HL-60 (cell line): Measurements from ENCODE around the gene NOXO1.

ENCODE experiments used
- DNase-seq, 2 experiments: peaks; one replicate each; pipeline ENCODE4 v3.0.0-alpha.2; 2010 to 2020; ENCODE audit warnings: low read depth in 1 of 2, low spot score in 1 of 2
- H3K27ac ChIP-seq: fragments of 250-450 bp; sonication (Bioruptor Pico); replicated peaks from 2 replicates; pipeline ENCODE4 v1.5.1; 2020; ENCODE audit warnings: mild to moderate bottlenecking, moderate library complexity
- H3K27me3 ChIP-seq: fragments of 250-450 bp; sonication (Bioruptor Pico); 2 replicates; pipeline ENCODE4 v1.5.1; 2021; ENCODE audit warnings: mild to moderate bottlenecking, moderate library complexity; ENCODE audit not compliant: insufficient read depth, poor library complexity, severe bottlenecking
- H3K4me3 ChIP-seq: replicated peaks from 2 replicates; pipeline ENCODE4 v1.5.1; 2011; ENCODE audit warnings: mild to moderate bottlenecking, control low read depth, low read length; ENCODE audit not compliant: insufficient read depth
- GABPA ChIP-seq: IDR thresholded peaks from 2 replicates; pipeline ENCODE4 v1.6.1; 2012; ENCODE audit warnings: low read depth
- POLR2AphosphoS5 ChIP-seq: IDR thresholded peaks from 2 replicates; pipeline ENCODE4 v1.6.1; 2012; ENCODE audit warnings: low read depth
- SPI1 ChIP-seq: IDR thresholded peaks from 2 replicates; pipeline ENCODE4 v1.6.1; 2012; ENCODE audit warnings: low read depth, mild to moderate bottlenecking, borderline replicate concordance
- TF ChIP-seq, protein P1 (sequence below): IDR thresholded peaks from one replicate; pipeline ENCODE4 v1.5.1; 2011; ENCODE audit warnings: low read length, control low read depth, inconsistent platforms; ENCODE audit not compliant: insufficient read depth
- TF ChIP-seq, protein P2 (sequence below): IDR thresholded peaks from 2 replicates; pipeline ENCODE4 v1.6.1; 2012; ENCODE audit warnings: low read depth; ENCODE audit not compliant: insufficient replicate concordance

The NOXO1 gene

DNA sequence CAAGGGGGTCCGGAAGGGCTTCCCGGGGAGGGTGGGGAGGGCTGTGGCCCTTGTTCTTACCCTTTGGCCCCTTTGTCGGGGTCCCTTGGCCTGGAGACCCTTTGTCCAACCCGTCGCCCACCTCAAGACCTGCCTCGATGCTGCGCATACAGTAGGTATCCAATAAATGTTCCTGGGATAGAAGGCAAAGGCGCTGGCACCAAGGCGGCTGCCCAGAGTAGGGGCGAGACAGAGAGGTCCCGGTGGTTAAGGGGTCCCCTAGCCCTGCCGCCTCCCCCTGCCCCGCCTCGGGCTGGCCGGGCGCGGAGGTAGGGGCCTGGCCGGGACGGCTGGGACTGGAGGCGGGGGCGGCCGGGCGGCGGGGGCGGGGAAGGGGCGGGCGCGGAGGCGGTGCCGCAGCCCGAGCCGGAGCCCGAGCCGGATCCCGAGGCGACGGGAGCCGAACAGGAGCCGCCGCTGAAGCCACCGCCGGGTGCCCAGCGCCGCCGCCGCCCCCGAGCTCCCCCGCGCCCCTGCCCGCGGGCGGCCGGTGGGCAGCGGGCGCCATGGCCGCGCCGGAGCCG, 45.3 kb upstream of the NOXO1 start, which contains the start of gene NHERF2:
Gene NHERF2 (plus strand): TSS at position 442 of the 563 bp plus-strand sequence. CDS start 104 bp downstream, at position 546.
- H3K27ac ChIP-seq, result no peak within 1 kb of the TSS
- TF ChIP-seq POLR2AphosphoS5 (no peak), GABPA (no peak), SPI1 (no peak)
- TF ChIP-seq, protein P1, sequence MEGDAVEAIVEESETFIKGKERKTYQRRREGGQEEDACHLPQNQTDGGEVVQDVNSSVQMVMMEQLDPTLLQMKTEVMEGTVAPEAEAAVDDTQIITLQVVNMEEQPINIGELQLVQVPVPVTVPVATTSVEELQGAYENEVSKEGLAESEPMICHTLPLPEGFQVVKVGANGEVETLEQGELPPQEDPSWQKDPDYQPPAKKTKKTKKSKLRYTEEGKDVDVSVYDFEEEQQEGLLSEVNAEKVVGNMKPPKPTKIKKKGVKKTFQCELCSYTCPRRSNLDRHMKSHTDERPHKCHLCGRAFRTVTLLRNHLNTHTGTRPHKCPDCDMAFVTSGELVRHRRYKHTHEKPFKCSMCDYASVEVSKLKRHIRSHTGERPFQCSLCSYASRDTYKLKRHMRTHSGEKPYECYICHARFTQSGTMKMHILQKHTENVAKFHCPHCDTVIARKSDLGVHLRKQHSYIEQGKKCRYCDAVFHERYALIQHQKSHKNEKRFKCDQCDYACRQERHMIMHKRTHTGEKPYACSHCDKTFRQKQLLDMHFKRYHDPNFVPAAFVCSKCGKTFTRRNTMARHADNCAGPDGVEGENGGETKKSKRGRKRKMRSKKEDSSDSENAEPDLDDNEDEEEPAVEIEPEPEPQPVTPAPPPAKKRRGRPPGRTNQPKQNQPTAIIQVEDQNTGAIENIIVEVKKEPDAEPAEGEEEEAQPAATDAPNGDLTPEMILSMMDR, result no peak
- TF ChIP-seq, protein P2, sequence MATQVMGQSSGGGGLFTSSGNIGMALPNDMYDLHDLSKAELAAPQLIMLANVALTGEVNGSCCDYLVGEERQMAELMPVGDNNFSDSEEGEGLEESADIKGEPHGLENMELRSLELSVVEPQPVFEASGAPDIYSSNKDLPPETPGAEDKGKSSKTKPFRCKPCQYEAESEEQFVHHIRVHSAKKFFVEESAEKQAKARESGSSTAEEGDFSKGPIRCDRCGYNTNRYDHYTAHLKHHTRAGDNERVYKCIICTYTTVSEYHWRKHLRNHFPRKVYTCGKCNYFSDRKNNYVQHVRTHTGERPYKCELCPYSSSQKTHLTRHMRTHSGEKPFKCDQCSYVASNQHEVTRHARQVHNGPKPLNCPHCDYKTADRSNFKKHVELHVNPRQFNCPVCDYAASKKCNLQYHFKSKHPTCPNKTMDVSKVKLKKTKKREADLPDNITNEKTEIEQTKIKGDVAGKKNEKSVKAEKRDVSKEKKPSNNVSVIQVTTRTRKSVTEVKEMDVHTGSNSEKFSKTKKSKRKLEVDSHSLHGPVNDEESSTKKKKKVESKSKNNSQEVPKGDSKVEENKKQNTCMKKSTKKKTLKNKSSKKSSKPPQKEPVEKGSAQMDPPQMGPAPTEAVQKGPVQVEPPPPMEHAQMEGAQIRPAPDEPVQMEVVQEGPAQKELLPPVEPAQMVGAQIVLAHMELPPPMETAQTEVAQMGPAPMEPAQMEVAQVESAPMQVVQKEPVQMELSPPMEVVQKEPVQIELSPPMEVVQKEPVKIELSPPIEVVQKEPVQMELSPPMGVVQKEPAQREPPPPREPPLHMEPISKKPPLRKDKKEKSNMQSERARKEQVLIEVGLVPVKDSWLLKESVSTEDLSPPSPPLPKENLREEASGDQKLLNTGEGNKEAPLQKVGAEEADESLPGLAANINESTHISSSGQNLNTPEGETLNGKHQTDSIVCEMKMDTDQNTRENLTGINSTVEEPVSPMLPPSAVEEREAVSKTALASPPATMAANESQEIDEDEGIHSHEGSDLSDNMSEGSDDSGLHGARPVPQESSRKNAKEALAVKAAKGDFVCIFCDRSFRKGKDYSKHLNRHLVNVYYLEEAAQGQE, result no peak
- no peak for DNase-seq
- H3K27me3 ChIP-seq, result peaks cover 22% of the 10 kb centered on the region
- no peak within 1 kb of the TSS for H3K4me3 ChIP-seq

DNA sequence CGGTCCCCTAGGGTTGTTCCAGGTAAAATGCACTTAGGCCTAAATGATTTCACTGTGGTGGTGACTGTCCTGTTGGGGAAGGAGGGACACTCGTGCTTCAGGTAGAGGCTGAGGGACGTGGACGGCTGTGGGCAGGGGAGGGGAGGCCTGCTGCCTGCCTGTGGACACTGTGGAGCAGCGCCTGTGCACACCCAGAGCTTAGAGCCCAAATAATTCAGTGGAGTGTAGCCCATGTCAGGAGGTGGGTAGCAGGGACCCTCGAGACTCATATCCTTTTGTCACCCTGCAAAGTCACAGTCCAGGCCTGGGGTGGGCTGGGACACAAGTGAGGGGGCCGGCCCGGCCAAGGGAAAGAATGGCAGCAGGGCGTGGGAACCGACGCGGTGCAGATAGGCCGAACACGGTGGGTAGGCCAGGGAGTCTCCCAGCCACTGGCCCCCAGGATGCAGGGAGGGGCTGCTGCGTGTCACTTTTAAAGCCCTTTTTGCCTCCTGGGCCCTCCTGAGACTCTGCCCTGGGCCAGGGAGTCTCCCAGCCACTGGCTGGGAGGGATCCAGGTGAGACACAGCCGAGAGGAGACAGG, 44.7 kb upstream of the NOXO1 start:
- Histone ChIP-seq H3K4me3 (no peak overlapping the region), H3K27ac (no peak overlapping the region), H3K27me3 (peaks cover 23% of the 10 kb centered on the region)
- TF ChIP-seq GABPA, result no peak
- TF ChIP-seq, protein P1, result no peak
- TF ChIP-seq, protein P2, result no peak
- TF ChIP-seq POLR2AphosphoS5, result no peak
- no peak for TF ChIP-seq SPI1
- DNase-seq, result no peak

DNA sequence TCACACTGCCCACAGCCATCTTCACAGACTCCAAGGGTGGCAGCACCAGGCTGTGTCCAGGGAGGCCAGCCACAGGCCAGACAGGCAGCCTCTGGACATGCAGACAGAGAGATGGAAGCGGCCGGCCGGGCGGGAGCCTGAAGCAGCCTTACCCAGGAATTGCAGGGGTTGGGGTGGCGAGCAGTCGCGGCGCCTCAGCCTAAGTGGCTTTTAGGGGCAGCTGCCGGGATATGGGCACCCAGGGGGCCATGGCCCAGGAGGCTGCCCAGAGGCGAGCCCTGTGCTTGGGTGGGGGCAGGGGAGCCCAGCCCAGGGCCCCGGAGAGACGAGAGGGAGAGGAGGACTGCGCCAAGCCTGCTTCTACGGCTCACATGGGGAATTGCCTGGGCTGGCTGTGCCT, 44.0 kb upstream of the NOXO1 start:
- Histone ChIP-seq H3K27ac (no peak overlapping the region), H3K4me3 (no peak overlapping the region), H3K27me3 (peaks cover 24% of the 10 kb centered on the region)
- no peak for TF ChIP-seq GABPA
- TF ChIP-seq, protein P2, result no peak
- TF ChIP-seq POLR2AphosphoS5, result no peak
- TF ChIP-seq SPI1, result no peak
- DNase-seq, result no peak
